Liver (tissue), 9 donors: ENCODE results near the gene ERP27. TPM values are rescaled to one million over a fixed set of nuclear protein-coding genes. Genes with fewer than 3 reads are reported as not detected.

Experiments
- DNase-seq: peaks from one replicate; pipeline ENCODE4 v3.0.0-alpha.2; 2017; ENCODE audit warnings: low spot score
- H3K27ac ChIP-seq, 2 donors: one replicate each; pipeline ENCODE4 v1.7.0; 2013; ENCODE audit warnings: inconsistent platforms in 2 of 2, low read length in 2 of 2, control low read depth in 1 of 2, low read depth in 1 of 2, mild to moderate bottlenecking in 1 of 2
- H3K27me3 ChIP-seq, 4 donors: one replicate each; pipeline versions ENCODE4 v1.6.1 to v1.7.0; 2013; ENCODE audit warnings: low read length in 3 of 4, inconsistent platforms in 1 of 4, mild to moderate bottlenecking in 1 of 4, moderate library complexity in 1 of 4; ENCODE audit not compliant: control insufficient read depth in 4 of 4, insufficient read depth in 4 of 4
- H3K36me3 ChIP-seq, 4 donors: one replicate each; pipeline versions ENCODE4 v1.6.1 to v1.7.0; 2013; ENCODE audit warnings: low read length in 3 of 4, mild to moderate bottlenecking in 3 of 4, low read depth in 1 of 4, moderate library complexity in 1 of 4; ENCODE audit not compliant: control insufficient read depth in 4 of 4, insufficient read depth in 3 of 4
- H3K4me1 ChIP-seq, 4 donors: one replicate each; pipeline versions ENCODE4 v1.6.1 to v1.7.0; 2013; ENCODE audit warnings: low read length in 3 of 4, mild to moderate bottlenecking in 3 of 4, moderate library complexity in 1 of 4; ENCODE audit not compliant: control insufficient read depth in 4 of 4, insufficient read depth in 4 of 4
- H3K4me3 ChIP-seq, 3 donors: one replicate each; pipeline versions ENCODE4 v1.6.1 to v1.7.0; 2013; ENCODE audit warnings: low read length in 3 of 3, control low read depth in 1 of 3, low read depth in 1 of 3, mild to moderate bottlenecking in 1 of 3
- H3K9ac ChIP-seq, 2 donors: one replicate each; pipeline ENCODE4 v1.7.0; 2013; ENCODE audit warnings: low read length in 2 of 2, mild to moderate bottlenecking in 2 of 2, moderate library complexity in 2 of 2, control low read depth in 1 of 2, low read depth in 1 of 2
- H3K9me3 ChIP-seq, 4 donors: one replicate each; pipeline versions ENCODE4 v1.6.1 to v1.7.0; 2013; ENCODE audit warnings: low read length in 3 of 4; ENCODE audit not compliant: control insufficient read depth in 4 of 4
- EGR1 ChIP-seq, 2 donors: IDR thresholded peaks; 2 replicates each; pipeline ENCODE4 v1.6.1; 2016 to 2018; ENCODE audit warnings: antibody characterized with exemption in 2 of 2, low read depth in 2 of 2
- FOXA2 ChIP-seq: IDR thresholded peaks from 2 replicates; pipeline ENCODE4 v1.6.1; 2016; ENCODE audit warnings: antibody characterized with exemption
- GABPA ChIP-seq, 2 donors: IDR thresholded peaks in 1 of 2; conservative IDR thresholded peaks in 1 of 2; 2 replicates each; pipeline ENCODE4 v1.6.1; 2016; ENCODE audit warnings: antibody characterized with exemption in 2 of 2, mild to moderate bottlenecking in 1 of 2, moderate library complexity in 1 of 2
- HNF4A ChIP-seq, 2 donors: conservative IDR thresholded peaks; 2 replicates each; pipeline ENCODE4 v1.6.1; 2016; ENCODE audit warnings: antibody characterized with exemption in 2 of 2, mild to moderate bottlenecking in 2 of 2
- HNF4G ChIP-seq: IDR thresholded peaks from 2 replicates; pipeline ENCODE4 v1.6.1; 2016; ENCODE audit warnings: antibody characterized with exemption
- RXRA ChIP-seq, 2 donors: IDR thresholded peaks; 2 replicates each; pipeline ENCODE4 v1.6.1; 2017 to 2018; ENCODE audit warnings: antibody characterized with exemption in 2 of 2, mild to moderate bottlenecking in 1 of 2
- SP1 ChIP-seq: IDR thresholded peaks from 2 replicates; pipeline ENCODE4 v1.6.1; 2018; ENCODE audit warnings: antibody characterized with exemption, mild to moderate bottlenecking
- TAF1 ChIP-seq: conservative IDR thresholded peaks from 2 replicates; pipeline ENCODE4 v1.6.1; 2016; ENCODE audit warnings: antibody characterized with exemption, mild to moderate bottlenecking
- WGBS: extraction: QIAGEN DNeasy Blood & Tissue Kit; methylation state at CpG from one replicate; pipeline ENCODE4 v1.1.7; 2013; 5-methylcytosine and 5-hydroxymethylcytosine counted together
- polyA plus RNA-seq, 2 donors: library from polyadenylated mRNA; stranded (reverse) in 1 of 2; unstranded in 1 of 2; fragments of 200-250 nt in 1 of 2; fragments of >200 nt in 1 of 2; fragmentation: Nextera tagmentation in 1 of 2; extraction: Ambion mirVana in 1 of 2; gene quantifications; one replicate each; pipeline versions ENCODE4 v1.2.1 to v1.2.3, GENCODE V29; 2013 to 2015
- total RNA-seq, 2 donors: library from RNA; depleted of rRNA; stranded (reverse); fragments of >200 nt; gene quantifications; one replicate each; pipeline ENCODE4 v1.2.3, GENCODE V29; 2014
- TF ChIP-seq, protein P1 (sequence below): IDR thresholded peaks from 2 replicates; pipeline ENCODE4 v1.6.1; 2016; ENCODE audit warnings: antibody characterized with exemption
- TF ChIP-seq, protein P2 (sequence below): IDR thresholded peaks from 2 replicates; pipeline ENCODE4 v1.6.1; 2016; ENCODE audit warnings: antibody characterized with exemption
- TF ChIP-seq, protein P3 (sequence below): IDR thresholded peaks from 2 replicates; pipeline ENCODE4 v1.6.1; 2016; ENCODE audit warnings: antibody characterized with exemption, mild to moderate bottlenecking
- donor health status: healthy.
- donor health status: healthy.
- donor health status: healthy.
- donor health status: healthy.
- donor health status: healthy.

The ERP27 gene
- total and polyA plus RNA-seq, 4 donors = 0.14 to 5.8 (median 0.51) TPM

DNA sequence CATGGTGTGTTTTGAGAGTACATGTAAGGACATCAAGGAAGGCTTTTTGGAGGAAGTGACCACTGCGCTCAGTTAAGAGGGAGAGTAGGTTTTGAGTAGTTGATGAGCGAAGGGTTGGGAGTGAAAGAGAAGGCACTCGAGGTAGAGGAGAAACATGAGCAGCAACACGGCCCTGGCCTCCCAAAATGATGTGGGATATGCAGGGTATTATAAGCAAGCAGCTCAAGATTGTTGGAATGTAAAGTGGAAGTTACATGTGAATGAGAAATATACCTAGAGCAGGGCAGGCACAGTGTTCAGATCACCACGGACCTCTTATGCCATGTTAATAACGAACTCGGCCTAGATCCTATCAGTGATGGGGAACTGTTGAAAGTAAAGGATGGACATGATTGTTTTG is 25.2 kb upstream of the ERP27 start:
- TF ChIP-seq SP1 (no peak), HNF4G (no peak), EGR1 (IDR thresholded peaks at IDR 0.05; ENCODE audit: low read depth in 2 of 2) (no peak), TAF1 (no peak), GABPA (IDR thresholded peaks at IDR 0.05 in 1 of 2, conservative IDR thresholded peaks at IDR 0.05 in 1 of 2) (no peak), RXRA (IDR thresholded peaks at IDR 0.05) (no peak), FOXA2 (no peak), HNF4A (conservative IDR thresholded peaks at IDR 0.05) (no peak)
- TF ChIP-seq, protein P1, sequence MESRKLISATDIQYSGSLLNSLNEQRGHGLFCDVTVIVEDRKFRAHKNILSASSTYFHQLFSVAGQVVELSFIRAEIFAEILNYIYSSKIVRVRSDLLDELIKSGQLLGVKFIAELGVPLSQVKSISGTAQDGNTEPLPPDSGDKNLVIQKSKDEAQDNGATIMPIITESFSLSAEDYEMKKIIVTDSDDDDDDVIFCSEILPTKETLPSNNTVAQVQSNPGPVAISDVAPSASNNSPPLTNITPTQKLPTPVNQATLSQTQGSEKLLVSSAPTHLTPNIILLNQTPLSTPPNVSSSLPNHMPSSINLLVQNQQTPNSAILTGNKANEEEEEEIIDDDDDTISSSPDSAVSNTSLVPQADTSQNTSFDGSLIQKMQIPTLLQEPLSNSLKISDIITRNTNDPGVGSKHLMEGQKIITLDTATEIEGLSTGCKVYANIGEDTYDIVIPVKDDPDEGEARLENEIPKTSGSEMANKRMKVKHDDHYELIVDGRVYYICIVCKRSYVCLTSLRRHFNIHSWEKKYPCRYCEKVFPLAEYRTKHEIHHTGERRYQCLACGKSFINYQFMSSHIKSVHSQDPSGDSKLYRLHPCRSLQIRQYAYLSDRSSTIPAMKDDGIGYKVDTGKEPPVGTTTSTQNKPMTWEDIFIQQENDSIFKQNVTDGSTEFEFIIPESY = no peak
- TF ChIP-seq, protein P2, sequence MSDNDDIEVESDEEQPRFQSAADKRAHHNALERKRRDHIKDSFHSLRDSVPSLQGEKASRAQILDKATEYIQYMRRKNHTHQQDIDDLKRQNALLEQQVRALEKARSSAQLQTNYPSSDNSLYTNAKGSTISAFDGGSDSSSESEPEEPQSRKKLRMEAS = no peak
- TF ChIP-seq, protein P3, sequence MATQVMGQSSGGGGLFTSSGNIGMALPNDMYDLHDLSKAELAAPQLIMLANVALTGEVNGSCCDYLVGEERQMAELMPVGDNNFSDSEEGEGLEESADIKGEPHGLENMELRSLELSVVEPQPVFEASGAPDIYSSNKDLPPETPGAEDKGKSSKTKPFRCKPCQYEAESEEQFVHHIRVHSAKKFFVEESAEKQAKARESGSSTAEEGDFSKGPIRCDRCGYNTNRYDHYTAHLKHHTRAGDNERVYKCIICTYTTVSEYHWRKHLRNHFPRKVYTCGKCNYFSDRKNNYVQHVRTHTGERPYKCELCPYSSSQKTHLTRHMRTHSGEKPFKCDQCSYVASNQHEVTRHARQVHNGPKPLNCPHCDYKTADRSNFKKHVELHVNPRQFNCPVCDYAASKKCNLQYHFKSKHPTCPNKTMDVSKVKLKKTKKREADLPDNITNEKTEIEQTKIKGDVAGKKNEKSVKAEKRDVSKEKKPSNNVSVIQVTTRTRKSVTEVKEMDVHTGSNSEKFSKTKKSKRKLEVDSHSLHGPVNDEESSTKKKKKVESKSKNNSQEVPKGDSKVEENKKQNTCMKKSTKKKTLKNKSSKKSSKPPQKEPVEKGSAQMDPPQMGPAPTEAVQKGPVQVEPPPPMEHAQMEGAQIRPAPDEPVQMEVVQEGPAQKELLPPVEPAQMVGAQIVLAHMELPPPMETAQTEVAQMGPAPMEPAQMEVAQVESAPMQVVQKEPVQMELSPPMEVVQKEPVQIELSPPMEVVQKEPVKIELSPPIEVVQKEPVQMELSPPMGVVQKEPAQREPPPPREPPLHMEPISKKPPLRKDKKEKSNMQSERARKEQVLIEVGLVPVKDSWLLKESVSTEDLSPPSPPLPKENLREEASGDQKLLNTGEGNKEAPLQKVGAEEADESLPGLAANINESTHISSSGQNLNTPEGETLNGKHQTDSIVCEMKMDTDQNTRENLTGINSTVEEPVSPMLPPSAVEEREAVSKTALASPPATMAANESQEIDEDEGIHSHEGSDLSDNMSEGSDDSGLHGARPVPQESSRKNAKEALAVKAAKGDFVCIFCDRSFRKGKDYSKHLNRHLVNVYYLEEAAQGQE = no peak
- no peaks in the 10 kb centered on the region for H3K9me3 ChIP-seq
- DNase-seq = no peak
- no peaks in the 10 kb centered on the region for H3K27me3 ChIP-seq
- H3K27ac ChIP-seq = no peak overlapping the region
- no peak overlapping the region for H3K4me3 ChIP-seq
- H3K9ac ChIP-seq = no peak overlapping the region
- 91% methylated on average over 7 of the region's 7 CpGs for WGBS
- peaks cover 0 to 2% (median 0%) of the 10 kb centered on the region in 4 donors for H3K4me1 ChIP-seq
- no peaks in the 10 kb centered on the region for H3K36me3 ChIP-seq

DNA sequence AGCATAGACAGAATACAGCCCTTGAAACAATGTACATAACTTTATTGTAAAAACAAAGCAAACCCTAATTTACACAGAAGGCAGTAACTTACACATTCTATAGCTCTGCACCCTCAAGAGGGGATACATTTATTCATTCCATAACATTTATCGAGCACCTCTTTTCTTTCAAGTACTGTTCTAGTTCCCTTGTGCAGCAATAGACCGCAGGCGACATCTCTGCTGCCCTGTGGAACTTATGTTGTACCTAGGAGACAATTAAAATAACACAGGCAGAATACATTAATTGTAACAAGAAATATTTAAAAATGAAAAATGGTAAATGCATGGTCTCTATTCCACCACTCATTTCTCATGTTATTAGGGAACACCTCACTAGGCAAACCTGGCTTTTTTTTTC is 24.5 kb upstream of the ERP27 start:
- DNase-seq = no peak
- peaks cover 0 to 2% (median 0%) of the 10 kb centered on the region in 4 donors for H3K4me1 ChIP-seq
- H3K4me3 ChIP-seq = no peak overlapping the region
- H3K27me3 ChIP-seq = no peaks in the 10 kb centered on the region
- no peak for TF ChIP-seq RXRA (IDR thresholded peaks at IDR 0.05)
- TF ChIP-seq, protein P3 = no peak
- TF ChIP-seq, protein P1 = no peak
- no peak for TF ChIP-seq TAF1
- 92% methylated on average over 3 of the region's 3 CpGs for WGBS
- H3K9ac ChIP-seq = no peak overlapping the region
- no peaks in the 10 kb centered on the region for H3K36me3 ChIP-seq
- no peak overlapping the region for H3K27ac ChIP-seq
- H3K9me3 ChIP-seq = no peaks in the 10 kb centered on the region
